BJ (cell line): Measurements from ENCODE around the gene KCTD16. TPM values are rescaled to one million over a fixed set of nuclear protein-coding genes. Genes with fewer than 3 reads are reported as not detected.

ENCODE experiments used
- CTCF ChIA-PET: fragments of 350-600 bp; formaldehyde crosslinking; extraction: SDS; loops from one replicate; lab custom pipeline; 2021; ENCODE audit warnings: antibody characterized with exemption, inconsistent platforms; lab: Yijun Ruan, JAX
- POLR2A ChIA-PET: fragments of 300-600 bp; sonication (Branson Sonifier 250); formaldehyde crosslinking; extraction: SDS; loops from one replicate; lab custom pipeline; 2021; ENCODE audit warnings: antibody characterized with exemption; lab: Charles Lee
- DNase-seq: peaks from one replicate; pipeline ENCODE4 v3.0.0-alpha.2; 2011; ENCODE audit warnings: low read depth
- H3K27me3 ChIP-seq: 2 replicates; pipeline ENCODE4 v1.6.0; 2011; ENCODE audit warnings: low read length; ENCODE audit not compliant: control insufficient read depth, insufficient read depth
- H3K36me3 ChIP-seq: 2 replicates; pipeline ENCODE4 v1.5.1; 2011; ENCODE audit warnings: low read length; ENCODE audit not compliant: control insufficient read depth, insufficient read depth
- H3K4me3 ChIP-seq: 2 replicates; pipeline ENCODE4 v1.5.1; 2011; ENCODE audit warnings: low read depth, mild to moderate bottlenecking, control low read depth, low read length
- CTCF ChIP-seq: IDR thresholded peaks from 2 replicates; pipeline ENCODE4 v1.5.1; 2011; ENCODE audit warnings: low read depth, mild to moderate bottlenecking, control low read depth, inconsistent platforms, low read length, moderate library complexity; ENCODE audit not compliant: insufficient read depth
- polyA plus RNA-seq: library from polyadenylated mRNA; depleted of rRNA; stranded (reverse); fragments of >200 nt; gene quantifications from 2 replicates; pipeline ENCODE4 v1.2.3, GENCODE V29; 2011

The KCTD16 gene
- polyA plus RNA-seq, 1 experiment: 1.7 TPM

DNA sequence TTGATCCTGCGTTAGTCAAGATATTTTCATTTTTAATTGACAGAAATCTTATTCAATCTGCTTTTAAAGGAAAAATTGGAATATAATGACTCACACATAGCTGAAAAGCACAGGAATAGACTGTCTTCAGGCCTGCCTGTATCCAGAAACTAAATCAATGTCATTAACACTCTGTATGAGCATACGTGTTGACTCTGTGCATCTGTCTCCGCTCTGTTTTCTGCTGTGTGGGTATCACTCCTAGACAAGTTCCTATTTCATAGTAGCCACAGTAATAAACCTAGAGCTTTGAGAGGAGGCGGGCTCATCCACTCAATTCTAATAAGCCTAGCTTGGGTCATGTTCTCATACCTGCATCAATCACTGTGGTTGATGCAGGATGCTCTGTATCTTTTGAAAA lies 267.6 kb downstream of the KCTD16 start:
- no peak for TF ChIP-seq CTCF
- Histone ChIP-seq H3K27me3 (no peaks in the 10 kb centered on the region), H3K36me3 (no peaks in the 10 kb centered on the region), H3K4me3 (no peak overlapping the region)
- CTCF ChIA-PET: no interaction called here
- DNase-seq: no peak
- POLR2A ChIA-PET: no interaction called here

DNA sequence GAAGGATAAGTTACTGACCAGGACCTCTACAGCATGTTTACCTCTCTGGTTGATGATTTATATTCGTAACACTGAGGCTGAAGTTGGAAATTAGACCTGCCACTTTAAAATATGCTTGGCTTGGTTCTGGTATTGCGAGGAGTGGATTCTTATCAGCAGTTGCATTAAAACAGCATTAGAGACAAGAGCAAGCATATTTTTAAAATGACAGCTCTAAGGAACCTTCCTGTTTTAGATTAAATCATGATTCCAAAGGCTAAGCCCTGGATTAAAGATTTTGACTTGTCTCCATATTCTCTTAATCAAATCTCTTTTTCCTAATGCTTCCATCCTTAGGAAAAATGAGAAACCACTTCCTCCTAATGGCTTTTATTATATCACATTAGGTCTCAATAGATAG lies 277.8 kb downstream of the KCTD16 start:
- CTCF ChIA-PET: no interaction called here
- DNase-seq: no peak

GRCh38 chr5:144451187-144451973 lies 280.7 kb downstream of the KCTD16 start:
- H3K4me3 ChIP-seq: no peak overlapping the region
- H3K27me3 ChIP-seq: no peaks in the 10 kb centered on the region
- ChIA-PET POLR2A (interaction anchor here (0.6 kb wide), 1 partner anchor 1662 kb away, joined by 4 read pairs; no protein-coding TSS in a partner anchor), CTCF (no interaction called here)
- no peak for TF ChIP-seq CTCF
- DNase-seq: no peak
- no peaks in the 10 kb centered on the region for H3K36me3 ChIP-seq

More for the DNA sequence above, 277.8 kb downstream of the KCTD16 start:
- no peak overlapping the region for H3K4me3 ChIP-seq
- H3K27me3 ChIP-seq: no peaks in the 10 kb centered on the region
- no peaks in the 10 kb centered on the region for H3K36me3 ChIP-seq
- no peak for TF ChIP-seq CTCF
- POLR2A ChIA-PET: no interaction called here

- H3K27me3 ChIP-seq: no peaks in the 10 kb centered on the region
- TF ChIP-seq CTCF: no peak
- POLR2A ChIA-PET: no interaction called here
- CTCF ChIA-PET: interaction anchor here (1.0 kb wide), 1 partner anchor 11 kb away, joined by 3 read pairs; no protein-coding TSS in a partner anchor
- no peak for DNase-seq
- no peak overlapping the region for H3K4me3 ChIP-seq
- H3K36me3 ChIP-seq: no peaks in the 10 kb centered on the region
Observed at GRCh38 chr5:144453753-144454152, 283.1 kb downstream of the KCTD16 start.

GRCh38 chr5:144457160-144457559 lies 286.5 kb downstream of the KCTD16 start:
- Histone ChIP-seq H3K4me3 (no peak overlapping the region), H3K36me3 (no peaks in the 10 kb centered on the region), H3K27me3 (no peaks in the 10 kb centered on the region)
- POLR2A ChIA-PET: no interaction called here
- no peak for TF ChIP-seq CTCF
- CTCF ChIA-PET: no interaction called here
- no peak for DNase-seq
